HFF-Myc (cell line): ENCODE measurements around the gene NAALADL2.
A peak's percentile ranks its signal among the peaks of the same experiment; 100 is the strongest.

ENCODE experiments used
- DNase-seq: peaks from one replicate; pipeline ENCODE4 v3.0.0-alpha.2; 2011; ENCODE audit warnings: low read depth; ENCODE audit errors: extremely low read depth
- H3K4me3 ChIP-seq: replicated peaks from 2 replicates; pipeline ENCODE4 v1.5.1; 2011; ENCODE audit warnings: low read depth, mild to moderate bottlenecking, control low read depth, low read length
- CTCF ChIP-seq: IDR thresholded peaks from 2 replicates; pipeline ENCODE4 v1.5.1; 2012; ENCODE audit warnings: mild to moderate bottlenecking, low read depth, low read length, control low read depth; ENCODE audit errors: missing control alignments

Gene NAALADL2

GRCh38 chr3:175695251-175695650, 836.1 kb downstream of the NAALADL2 start:
- DNase-seq = no peak
- H3K4me3 ChIP-seq = no peak overlapping the region
- TF ChIP-seq CTCF = no peak

- no peak overlapping the region for H3K4me3 ChIP-seq
- no peak for TF ChIP-seq CTCF
- DNase-seq = no peak
Observed at GRCh38 chr3:175702956-175703355, 843.8 kb downstream of the NAALADL2 start.

GRCh38 chr3:175704366-175705055, 845.4 kb downstream of the NAALADL2 start:
- no peak overlapping the region for H3K4me3 ChIP-seq
- TF ChIP-seq CTCF = no peak
- DNase-seq = no peak

GRCh38 chr3:175713268-175713667, 854.1 kb downstream of the NAALADL2 start:
- TF ChIP-seq CTCF = no peak
- no peak overlapping the region for H3K4me3 ChIP-seq
- DNase-seq = no peak

GRCh38 chr3:175716446-175716845, 857.3 kb downstream of the NAALADL2 start:
- peak; percentile 2 for DNase-seq
- no peak for TF ChIP-seq CTCF
- H3K4me3 ChIP-seq = no peak overlapping the region

GRCh38 chr3:175726228-175726627, 867.1 kb downstream of the NAALADL2 start:
- no peak for TF ChIP-seq CTCF
- DNase-seq = no peak
- H3K4me3 ChIP-seq = no peak overlapping the region

- no peak overlapping the region for H3K4me3 ChIP-seq
- no peak for DNase-seq
- TF ChIP-seq CTCF = no peak
Observed at GRCh38 chr3:175728566-175728965, 869.4 kb downstream of the NAALADL2 start.
